OCI-LY7 (cell line): ENCODE data around the gene PRSS50. TPM values are rescaled to one million over a fixed set of nuclear protein-coding genes. Genes with fewer than 3 reads are reported as not detected.
A peak's percentile ranks its signal among the peaks of the same experiment; 100 is the strongest.

ENCODE experiments used
- BruUV-seq: library from RNA; stranded (reverse); fragments of 400-500 nt; replicated peaks from 2 replicates; lab custom pipeline; 2021; lab: Mats Ljungman, UMichigan
- CTCF ChIA-PET: fragments of 300-600 bp; sonication (Branson Sonifier 250); formaldehyde crosslinking; loops from one replicate; lab custom pipeline; 2022; ENCODE audit warnings: antibody characterized with exemption; ENCODE audit not compliant: unreplicated experiment; lab: Charles Lee
- POLR2A ChIA-PET: fragments of 300-600 bp; sonication (Branson Sonifier 250); formaldehyde crosslinking; loops from one replicate; lab custom pipeline; 2022; ENCODE audit warnings: antibody characterized with exemption; lab: Charles Lee
- DNase-seq: peaks from one replicate; pipeline ENCODE4 v3.0.0-alpha.2; 2015; ENCODE audit warnings: low spot score
- H2AFZ ChIP-seq: fragments of 200-600 bp; sonication (generic), shearing (Covaris generic); 2 replicates; pipeline ENCODE4 v1.6.1; 2014; ENCODE audit warnings: mild to moderate bottlenecking, antibody characterized with exemption, low read length, moderate library complexity
- H3K27ac ChIP-seq: fragments of 200-600 bp; sonication (generic); 2 replicates; pipeline ENCODE4 v1.5.1; 2014; ENCODE audit warnings: mixed run types, low read depth, mild to moderate bottlenecking, moderate library complexity, low read length, inconsistent platforms; ENCODE audit not compliant: poor library complexity, severe bottlenecking
- H3K36me3 ChIP-seq: fragments of 200-600 bp; sonication (generic); 2 replicates; pipeline ENCODE4 v1.6.1; 2014; ENCODE audit warnings: mild to moderate bottlenecking, antibody characterized with exemption, low read length, moderate library complexity, mixed read lengths; ENCODE audit not compliant: insufficient read depth
- H3K4me1 ChIP-seq: fragments of 200-600 bp; sonication (generic); 2 replicates; pipeline ENCODE4 v1.5.1; 2014; ENCODE audit warnings: mild to moderate bottlenecking, low read length; ENCODE audit not compliant: insufficient read depth, poor library complexity, severe bottlenecking
- H3K4me2 ChIP-seq: fragments of 200-600 bp; sonication (generic); 2 replicates; pipeline ENCODE4 v1.6.1; 2014; ENCODE audit warnings: mild to moderate bottlenecking, low read length
- H3K4me3 ChIP-seq: fragments of 200-600 bp; sonication (generic); 2 replicates; pipeline ENCODE4 v1.5.1; 2014; ENCODE audit warnings: mild to moderate bottlenecking, low read depth, low read length; ENCODE audit not compliant: poor library complexity, severe bottlenecking
- H3K79me2 ChIP-seq: fragments of 200-600 bp; sonication (generic); 2 replicates; pipeline ENCODE4 v1.6.1; 2016; ENCODE audit warnings: low read depth, mild to moderate bottlenecking, low read length, moderate library complexity, mixed read lengths; ENCODE audit not compliant: insufficient read depth
- H3K9me2 ChIP-seq: fragments of 200-600 bp; sonication (generic); 2 replicates; pipeline ENCODE4 v1.6.1; 2016; ENCODE audit warnings: mild to moderate bottlenecking, low read length, mixed read lengths; ENCODE audit not compliant: insufficient read depth
- H3K9me3 ChIP-seq: fragments of 200-600 bp; sonication (generic); 2 replicates; pipeline ENCODE4 v1.6.1; 2014; ENCODE audit warnings: mild to moderate bottlenecking, mixed run types, low read length, mixed read lengths
- H4K20me1 ChIP-seq: fragments of 200-600 bp; sonication (generic); 2 replicates; pipeline ENCODE4 v1.6.1; 2014; ENCODE audit warnings: mild to moderate bottlenecking, antibody characterized with exemption, low read length, moderate library complexity, mixed read lengths; ENCODE audit not compliant: insufficient read depth
- CTCF ChIP-seq: fragments of 200-600 bp; sonication (generic); conservative IDR thresholded peaks from 2 replicates; pipeline ENCODE4 v1.5.1; 2014; ENCODE audit warnings: mild to moderate bottlenecking, antibody characterized with exemption, low read length, moderate library complexity, mixed read lengths
- EZH2phosphoT487 ChIP-seq: fragments of 200-600 bp; sonication (generic); IDR thresholded peaks from 2 replicates; pipeline ENCODE4 v1.6.1; 2018; ENCODE audit warnings: low read depth, borderline replicate concordance, mild to moderate bottlenecking, mixed run types, antibody characterized with exemption, low read length, moderate library complexity, mixed read lengths
- intact Hi-C: fragments of 100-400 bp; cut with micrococcal nuclease; formaldehyde crosslinking; loops from one replicate; pipeline ENCODE4 v1.10.0; 2022; ENCODE audit not compliant: unreplicated experiment
- total RNA-seq, 2 experiments: library from RNA; depleted of rRNA in 1 of 2; stranded (reverse); fragments of >200 nt in 1 of 2; shearing (Covaris generic) in 1 of 2; gene quantifications; 2 replicates each; pipeline ENCODE4 v1.2.3, GENCODE V29; 2014 to 2022

Gene PRSS50
- total RNA-seq, 2 experiments from 2014 or later: not detected

GRCh38 chr3:46664188-46664970 is 53.3 kb downstream of the PRSS50 start:
- Histone ChIP-seq H3K9me2 (no peaks in the 10 kb centered on the region), H3K4me2 (no peak overlapping the region), H3K4me1 (peaks cover 5% of the 10 kb centered on the region), H4K20me1 (no peaks in the 10 kb centered on the region), H3K36me3 (no peaks in the 10 kb centered on the region), H3K9me3 (no peaks in the 10 kb centered on the region), H2AFZ (no peak overlapping the region), H3K4me3 (no peak overlapping the region), H3K27ac (no peak overlapping the region), H3K79me2 (no peaks in the 10 kb centered on the region)
- CTCF ChIA-PET: interaction anchor here (0.6 to 0.7 kb wide), 2 partner anchors 176 kb away, joined by 3 read pairs; no protein-coding TSS in a partner anchor
- TF ChIP-seq EZH2phosphoT487 (no peak), CTCF (no peak)
- intact Hi-C loops: no loop called here
- POLR2A ChIA-PET: no interaction called here
- no TSS peak for BruUV-seq
- no peak for DNase-seq

GRCh38 chr3:46663591-46664135 is 54.0 kb downstream of the PRSS50 start:
- H3K27ac ChIP-seq: no peak overlapping the region
- TF ChIP-seq CTCF (peak; percentile 57), EZH2phosphoT487 (no peak)
- no peaks in the 10 kb centered on the region for H4K20me1 ChIP-seq
- peaks cover 5% of the 10 kb centered on the region for H3K4me1 ChIP-seq
- no peaks in the 10 kb centered on the region for H3K9me3 ChIP-seq
- intact Hi-C loops: no loop called here
- DNase-seq: peak; percentile 18
- no peak overlapping the region for H2AFZ ChIP-seq
- POLR2A ChIA-PET: no interaction called here
- CTCF ChIA-PET: interaction anchor here (0.6 to 0.7 kb wide), 2 partner anchors 28 to 175 kb away, joined by 3 read pairs; no protein-coding TSS in a partner anchor
- no TSS peak for BruUV-seq
- H3K36me3 ChIP-seq: no peaks in the 10 kb centered on the region
- H3K9me2 ChIP-seq: no peaks in the 10 kb centered on the region
- no peak overlapping the region for H3K4me3 ChIP-seq
- H3K4me2 ChIP-seq: no peak overlapping the region
- no peaks in the 10 kb centered on the region for H3K79me2 ChIP-seq
